GM18507 (cell line): ENCODE measurements around the gene CDH13.

Source experiments
- DNase-seq: peaks from one replicate; pipeline ENCODE4 v3.0.0; 2011; ENCODE audit warnings: low read depth; ENCODE audit not compliant: insufficient read length; ENCODE audit errors: extremely low spot score
- FAIRE-seq: peaks from 2 replicates; lab custom pipeline; 2011; peaks lifted over from hg19 to GRCh38; lab: Jason Lieb, UNC

Gene CDH13

DNA sequence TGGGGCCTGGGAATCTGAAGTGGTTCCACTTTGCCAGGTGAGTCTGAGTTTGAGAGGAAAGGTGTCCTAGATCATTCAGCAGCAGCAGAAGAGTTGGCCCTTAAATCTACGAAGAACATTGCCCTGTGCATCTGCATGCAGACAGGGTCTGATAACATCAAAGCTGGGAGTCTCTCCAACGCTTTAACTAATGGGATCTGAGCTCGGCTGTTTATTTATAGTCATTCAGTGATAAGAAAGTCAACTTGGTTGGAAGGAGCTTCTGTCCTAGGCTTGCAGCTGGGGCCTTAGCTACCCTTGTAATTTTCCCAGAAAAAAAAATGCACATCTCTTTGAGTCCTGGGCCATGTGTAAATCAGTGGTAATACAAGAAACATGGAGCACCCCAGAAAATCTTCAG, 763.0 kb downstream of the CDH13 start:
- DNase-seq (no peak), FAIRE-seq (no peak)

DNA sequence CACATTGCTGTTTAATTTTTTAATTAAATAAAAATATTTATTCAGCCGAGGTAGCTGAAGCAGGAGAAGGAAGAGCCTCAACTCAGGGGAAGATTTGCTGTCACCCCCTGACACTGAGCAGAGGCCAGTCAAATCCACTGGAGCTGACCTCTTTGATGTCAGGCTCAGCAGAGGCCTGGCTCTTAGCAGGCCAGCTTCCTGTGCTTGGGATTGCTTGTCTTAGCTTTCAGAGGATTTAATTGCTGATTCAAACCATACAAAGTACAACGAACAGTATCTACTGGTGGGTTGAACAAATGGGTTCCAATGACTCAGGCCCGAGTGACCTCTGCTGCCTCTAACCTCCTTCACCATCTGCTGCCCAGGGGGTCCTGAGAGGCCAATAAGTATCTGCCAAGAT, 764.0 kb downstream of the CDH13 start:
- DNase-seq (no peak), FAIRE-seq (no peak)

DNA sequence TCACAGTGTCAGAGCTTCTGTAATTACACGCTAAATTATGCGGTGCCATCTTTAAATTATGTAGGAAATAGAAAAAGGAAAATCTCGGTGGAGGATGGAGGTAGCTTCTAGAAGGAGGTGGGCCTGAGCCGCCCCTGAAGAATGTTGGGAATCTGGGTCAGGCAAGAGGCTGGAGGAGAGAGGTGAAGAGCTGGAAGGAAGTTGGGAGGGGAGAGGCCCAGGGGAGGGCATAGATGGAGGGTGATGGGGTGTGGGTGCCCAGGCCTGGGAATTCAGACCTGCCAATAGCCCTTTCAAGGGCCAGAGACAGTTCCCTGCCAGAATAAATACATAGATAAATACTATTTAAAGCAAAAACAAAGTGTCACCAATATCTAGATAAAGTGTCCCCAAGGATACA, 766.0 kb downstream of the CDH13 start:
- FAIRE-seq (no peak), DNase-seq (no peak)

DNA sequence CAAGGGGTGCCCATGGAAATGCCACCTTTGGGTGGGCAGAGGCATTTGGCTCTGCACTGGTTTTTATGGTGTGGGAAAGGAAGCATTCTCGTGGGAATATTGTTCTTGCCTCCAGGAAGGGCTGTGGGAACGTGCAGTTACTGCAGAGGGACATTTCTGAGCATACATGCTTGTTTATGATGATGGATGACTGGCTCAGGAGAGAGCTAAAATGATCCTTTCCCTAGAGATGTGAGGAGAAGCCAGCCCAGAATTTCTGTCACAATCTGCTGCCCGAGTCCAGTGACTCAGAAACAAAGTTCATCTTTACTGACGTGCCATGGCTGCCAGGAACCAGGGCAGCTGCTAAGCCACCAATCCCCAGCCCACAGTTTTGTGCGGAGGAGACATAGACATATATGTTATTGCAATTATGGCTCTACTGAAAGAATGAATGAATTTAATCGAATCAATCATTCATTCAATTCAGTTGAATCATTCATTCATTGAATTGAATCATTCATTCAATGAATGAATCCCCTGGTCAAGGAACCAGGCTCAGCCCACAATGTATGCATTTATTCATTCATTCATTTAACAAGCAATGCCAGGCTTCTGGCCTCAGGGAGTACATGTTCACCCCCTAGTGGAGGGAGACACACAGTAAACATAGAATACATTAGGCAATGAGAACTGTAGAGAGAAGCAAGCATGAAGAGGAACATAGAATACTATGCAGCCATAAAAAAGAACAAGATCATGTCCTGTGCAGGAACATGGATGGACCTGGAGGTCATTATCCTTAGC, 766.6 kb downstream of the CDH13 start:
- FAIRE-seq (no peak), DNase-seq (no peak)

DNA sequence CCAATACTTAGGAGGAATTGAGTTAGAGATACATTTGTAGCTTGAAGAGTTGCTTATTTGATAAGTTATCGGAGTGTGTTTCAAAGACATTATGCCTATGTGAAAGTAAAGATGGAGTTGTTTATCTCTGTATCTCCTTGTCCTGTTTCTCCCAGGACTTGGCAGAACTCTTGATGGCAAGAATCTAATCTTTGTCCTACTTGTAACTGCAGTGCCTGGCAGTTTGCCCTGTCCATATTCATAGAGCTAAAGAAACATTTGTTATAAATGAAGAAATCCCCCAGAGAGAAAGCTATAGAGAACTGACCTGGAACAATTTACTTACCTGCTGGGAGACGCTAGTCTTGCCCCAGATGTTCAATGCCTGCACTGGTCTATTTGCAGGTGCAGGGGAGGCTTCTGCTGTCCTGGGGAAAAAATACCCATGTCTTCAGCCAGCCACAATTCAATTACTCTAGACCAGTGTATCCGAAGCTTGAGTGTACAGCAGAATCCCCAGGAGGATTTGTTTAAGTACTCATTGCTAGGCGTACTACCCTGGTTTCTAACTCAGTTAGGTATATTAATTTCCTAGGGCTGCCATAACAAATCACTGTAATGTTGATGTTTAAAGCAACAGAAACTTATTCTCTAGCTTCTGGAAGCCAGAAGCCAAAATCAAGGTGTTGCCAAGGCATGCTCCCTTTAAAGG, 771.0 kb downstream of the CDH13 start:
- DNase-seq (no peak), FAIRE-seq (no peak)

DNA sequence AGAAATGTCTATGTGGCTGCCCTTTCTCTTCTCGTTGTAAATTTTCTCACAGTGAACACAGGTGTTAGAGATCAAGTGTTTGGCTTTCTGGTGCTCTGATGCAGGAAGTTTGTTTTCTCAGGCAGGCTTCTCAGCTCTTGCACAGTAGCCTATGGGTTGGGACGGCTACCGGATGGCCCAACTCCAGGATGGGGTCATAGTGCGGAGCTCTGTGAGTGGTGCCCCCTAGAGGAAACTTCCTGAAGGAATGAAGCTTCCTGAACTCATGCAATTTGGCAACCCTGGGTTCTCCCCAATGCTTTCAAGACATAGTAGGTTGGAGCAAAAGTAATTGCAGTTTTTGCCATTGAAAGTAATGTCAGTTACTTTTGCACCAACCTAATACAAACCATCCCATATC, 773.5 kb downstream of the CDH13 start:
- FAIRE-seq (no peak), DNase-seq (no peak)

DNA sequence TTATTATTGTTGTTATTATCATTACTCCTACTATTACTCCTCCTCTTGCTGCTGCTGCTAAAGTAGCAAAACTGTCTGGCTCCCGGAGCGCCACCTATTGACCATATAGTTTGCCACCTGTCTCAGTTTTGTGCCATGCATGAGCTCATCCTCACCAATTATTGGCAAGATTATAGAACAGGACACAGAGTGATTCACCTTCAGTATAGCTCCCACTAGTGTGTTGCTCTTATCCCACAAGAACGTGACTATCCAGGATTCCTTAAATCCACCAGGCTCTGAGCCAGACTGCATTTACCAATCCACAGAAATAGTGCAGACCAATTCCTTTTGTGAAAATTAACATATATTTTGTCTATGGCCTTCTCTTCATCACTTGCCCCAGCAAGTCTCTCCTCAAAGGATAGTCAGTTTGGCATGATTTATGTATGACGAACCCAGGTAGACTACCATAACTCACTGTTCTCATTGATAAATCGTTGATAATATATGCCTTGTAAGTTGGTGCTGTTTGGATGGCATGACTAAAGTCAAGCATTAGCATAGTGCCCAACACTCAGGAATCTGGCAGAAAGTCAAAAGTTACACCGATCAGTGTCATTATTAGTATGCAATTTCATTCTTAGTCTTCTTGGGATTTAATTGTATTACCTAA, 775.5 kb downstream of the CDH13 start:
- no peak for DNase-seq
- no peak for FAIRE-seq

DNA sequence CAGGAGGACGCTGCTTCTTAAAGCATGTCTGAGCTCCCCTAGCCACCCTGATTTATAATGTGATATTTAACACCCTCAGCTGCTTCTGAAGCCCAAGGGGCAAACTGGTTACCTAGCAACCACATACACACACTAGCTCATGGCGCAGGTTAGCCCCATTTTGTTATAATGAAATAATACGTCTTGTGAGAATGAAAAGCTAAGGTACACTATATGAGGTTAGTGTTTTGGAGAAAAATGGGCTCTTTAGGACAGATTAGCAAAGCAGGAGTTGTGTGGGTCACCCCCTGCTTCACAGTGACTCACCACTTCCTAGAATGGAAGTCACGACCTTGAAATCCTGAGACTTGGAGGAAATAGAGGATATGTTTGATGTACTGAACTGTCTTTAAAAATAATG, 776.2 kb downstream of the CDH13 start:
- DNase-seq (no peak), FAIRE-seq (no peak)

DNA sequence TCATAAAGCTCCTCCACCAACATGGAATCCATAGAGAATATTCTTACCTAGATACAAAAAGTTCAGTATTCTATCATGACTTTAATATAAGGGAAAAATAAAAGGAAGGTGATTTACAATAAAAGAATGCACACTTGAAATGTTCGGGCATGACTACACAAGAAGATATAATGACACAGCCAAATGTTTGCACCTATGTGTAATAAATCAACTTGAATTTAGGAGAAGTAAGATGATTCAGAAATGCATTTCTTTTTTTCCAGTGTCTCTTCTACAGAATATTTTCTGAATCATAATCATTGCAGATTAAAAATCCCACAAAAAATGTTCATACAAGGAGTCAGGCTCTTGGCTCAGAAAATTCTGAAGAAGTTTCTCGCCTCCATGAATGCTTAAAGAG, 777.0 kb downstream of the CDH13 start:
- FAIRE-seq (no peak), DNase-seq (no peak)

DNA sequence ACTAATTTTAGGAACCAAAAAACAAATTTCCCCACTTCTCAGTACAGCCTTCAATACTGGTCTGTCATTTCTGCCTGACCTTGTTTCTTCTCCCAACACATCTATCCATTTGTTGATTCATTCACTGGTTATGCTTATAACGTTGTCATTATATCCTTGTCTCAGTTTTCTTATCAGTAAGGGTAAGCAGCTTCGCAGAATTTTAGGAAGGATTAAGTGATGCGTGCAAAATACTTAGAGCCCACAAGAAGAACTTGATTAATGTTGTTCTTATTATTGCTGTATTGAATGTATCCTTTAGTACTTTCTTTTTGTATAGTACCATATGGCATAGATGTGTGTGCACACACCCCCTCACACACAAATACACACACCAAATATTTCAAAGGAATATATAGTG, 777.5 kb downstream of the CDH13 start:
- FAIRE-seq (no peak), DNase-seq (no peak)

DNA sequence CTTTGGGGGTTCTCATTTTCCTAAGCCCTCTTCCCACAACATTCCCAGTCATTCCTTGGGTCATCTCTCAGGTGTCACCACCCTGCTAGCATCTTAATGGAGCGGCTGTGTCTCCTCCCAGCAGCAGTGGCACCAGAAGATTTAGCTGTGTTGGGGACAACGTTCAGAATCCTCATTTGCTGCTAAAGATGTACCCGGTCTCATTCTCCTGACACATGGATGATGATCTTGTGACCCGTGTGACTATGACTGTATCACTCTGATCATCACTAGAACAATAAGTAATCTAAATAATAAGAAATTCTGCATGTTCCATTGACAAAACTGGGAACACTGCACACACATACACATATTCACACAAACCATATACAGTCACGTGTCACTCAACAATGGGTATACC, 781.2 kb downstream of the CDH13 start:
- FAIRE-seq: no peak
- no peak for DNase-seq

DNA sequence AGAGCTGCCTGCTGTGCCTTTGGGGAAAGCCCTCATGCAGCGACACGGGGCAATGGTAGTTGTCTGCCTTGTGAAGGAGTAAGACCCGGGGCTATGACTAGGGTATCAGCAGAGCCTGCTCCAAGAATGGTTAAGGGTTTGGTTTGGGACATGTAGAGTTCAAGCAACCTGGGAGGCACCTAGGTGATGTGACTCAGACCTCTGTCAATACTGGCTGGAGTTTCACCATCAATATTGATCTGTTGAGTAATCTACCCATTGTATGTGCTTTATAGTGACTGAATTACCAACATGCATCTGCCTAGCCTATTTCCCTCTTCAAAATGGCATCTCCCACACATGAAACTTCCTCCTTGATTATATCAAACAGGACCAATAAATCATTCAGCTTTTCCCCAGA, 782.6 kb downstream of the CDH13 start:
- no peak for DNase-seq
- FAIRE-seq: no peak

DNA sequence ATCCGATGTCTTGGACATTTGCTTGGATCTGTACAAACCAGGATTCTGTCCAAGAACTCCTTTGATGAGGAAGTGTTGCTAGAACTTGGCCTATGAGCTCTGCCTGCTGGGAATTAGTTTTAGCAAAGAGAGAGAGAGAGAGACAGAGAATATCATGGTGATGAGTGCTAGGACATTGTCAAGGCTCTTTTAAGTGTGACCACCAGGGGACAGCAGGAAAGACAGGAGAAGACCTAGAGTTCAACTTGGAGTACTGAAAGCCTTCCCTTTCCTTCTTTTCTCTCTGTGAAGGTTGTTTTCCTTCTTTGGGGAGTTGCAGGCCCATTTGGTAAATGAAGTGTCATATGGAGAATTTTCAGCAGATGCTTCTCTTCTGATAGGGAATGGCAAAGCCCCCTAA, 791.8 kb downstream of the CDH13 start:
- no peak for DNase-seq
- FAIRE-seq: no peak

DNA sequence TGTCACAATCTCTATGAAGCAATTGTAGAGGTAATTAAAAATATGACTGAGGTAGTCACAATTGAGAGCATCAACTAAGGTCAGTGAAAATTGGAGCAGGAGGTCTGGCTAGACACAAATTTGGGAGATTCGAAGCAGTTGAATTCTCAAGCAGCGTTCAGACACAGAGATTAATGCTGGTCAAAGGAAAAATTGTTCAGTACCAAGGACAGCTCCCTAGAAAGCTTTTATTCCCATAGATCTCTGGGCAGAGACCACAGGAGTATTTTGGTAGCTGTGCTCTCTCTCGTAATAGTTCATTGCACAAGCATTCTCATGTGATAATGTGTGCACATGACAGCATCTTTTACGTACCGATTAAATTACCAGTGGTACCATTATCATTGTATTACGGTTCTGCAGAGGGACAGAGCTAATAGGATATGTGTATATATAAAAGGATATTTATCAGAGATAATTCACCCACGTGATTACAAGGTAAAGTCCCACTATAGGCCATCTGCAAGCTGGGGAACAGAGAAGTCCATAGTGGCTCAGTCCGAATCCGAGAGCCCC, 793.5 kb downstream of the CDH13 start:
- DNase-seq (no peak), FAIRE-seq (no peak)

DNA sequence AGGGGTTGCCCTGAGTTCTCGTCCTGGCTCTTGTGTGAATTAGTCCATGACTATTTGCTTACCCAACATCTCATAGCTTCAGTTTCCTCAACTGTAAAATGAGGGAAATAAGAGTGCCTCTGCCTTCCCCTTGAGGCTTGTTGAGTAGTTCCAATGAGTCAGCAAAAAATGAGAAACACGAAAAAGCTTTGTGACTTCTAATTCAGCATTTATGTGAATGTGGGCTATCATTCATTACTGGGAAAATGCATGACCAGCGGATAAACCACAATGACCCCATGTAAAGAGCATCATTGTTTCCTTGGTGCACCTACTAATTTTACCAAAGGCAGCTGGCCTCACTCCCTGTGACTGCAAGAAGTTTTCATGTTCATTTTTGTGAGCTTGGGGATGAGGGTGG, 806.4 kb downstream of the CDH13 start:
- FAIRE-seq: no peak

DNA sequence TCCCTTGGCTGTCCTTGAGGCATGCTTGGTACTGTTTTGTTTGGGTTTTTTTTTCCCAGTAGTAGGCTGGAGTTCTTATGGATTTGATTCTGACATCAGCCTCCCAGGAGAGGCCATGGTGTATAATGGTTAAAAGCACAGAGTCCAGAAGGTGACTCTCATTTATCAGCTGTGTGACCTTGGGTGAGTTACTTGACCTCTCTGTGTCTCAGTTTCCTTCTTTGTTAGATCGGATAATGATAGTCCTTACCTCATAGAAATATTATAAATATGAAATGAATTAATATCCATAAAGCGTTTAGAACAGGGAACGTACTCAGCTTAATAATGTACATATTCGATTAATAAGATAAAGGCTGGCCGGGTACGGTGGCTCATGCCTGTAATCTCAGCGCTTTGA, 810.3 kb downstream of the CDH13 start:
- DNase-seq (no peak), FAIRE-seq (no peak)

More for the DNA sequence above, 806.4 kb downstream of the CDH13 start:
- DNase-seq: no peak

DNA sequence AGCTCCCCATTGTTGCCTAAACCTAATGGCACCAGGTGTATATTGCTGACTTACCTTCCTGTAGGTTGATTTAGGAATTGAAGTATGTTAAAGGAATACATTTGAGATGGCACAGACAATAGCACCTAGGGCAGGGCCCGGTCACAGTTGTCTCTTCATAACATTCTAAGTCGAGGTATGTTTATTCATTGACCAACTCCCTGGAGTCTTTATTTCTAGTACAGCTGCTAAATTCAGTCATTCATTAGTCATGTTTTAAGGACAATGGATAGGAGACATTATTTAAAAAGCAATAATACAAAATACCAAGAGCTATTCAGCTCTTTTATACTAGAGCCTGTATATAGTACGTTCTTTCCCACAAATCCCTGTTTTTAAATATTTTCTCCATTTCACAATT, 811.6 kb downstream of the CDH13 start:
- DNase-seq: no peak
- no peak for FAIRE-seq

DNA sequence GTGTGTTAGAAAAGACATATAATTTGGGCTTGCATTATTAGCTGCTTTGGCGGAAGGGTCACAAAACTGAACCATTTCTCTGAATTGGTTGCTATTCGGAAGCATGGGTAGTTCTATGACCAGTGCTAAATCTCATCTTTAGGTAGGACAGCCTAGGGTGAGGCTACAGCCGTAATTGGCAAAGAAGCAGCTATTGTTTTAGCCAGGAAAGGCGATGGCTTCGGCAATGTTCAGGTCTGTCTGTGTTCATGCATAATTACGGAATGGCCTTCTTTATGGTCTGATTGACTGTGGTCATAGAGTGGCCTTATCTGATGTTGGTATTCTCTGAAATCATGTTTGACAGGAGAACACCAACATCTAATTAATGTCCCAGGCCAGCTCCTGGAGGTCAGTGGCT, 812.6 kb downstream of the CDH13 start:
- no peak for FAIRE-seq

DNA sequence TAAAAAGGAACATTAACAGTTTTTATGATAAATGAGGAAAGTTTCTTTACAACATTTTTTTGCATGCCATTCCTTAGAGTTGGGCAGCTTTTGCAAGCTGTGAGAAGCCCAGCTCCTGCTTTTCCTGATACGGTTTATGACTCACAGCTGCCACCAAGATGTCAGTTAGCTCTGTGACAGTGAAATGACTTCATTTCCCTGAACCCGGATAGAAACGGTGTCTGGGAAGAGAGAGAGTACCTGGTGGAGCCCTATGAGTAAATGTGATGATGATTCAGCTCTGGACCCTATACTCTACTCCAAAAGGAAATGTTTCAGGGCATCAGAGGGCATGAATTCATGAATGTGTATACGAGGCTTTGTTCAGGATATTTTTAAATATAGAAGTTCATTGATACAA, 814.7 kb downstream of the CDH13 start:
- no peak for DNase-seq
- no peak for FAIRE-seq

More for the DNA sequence above, 812.6 kb downstream of the CDH13 start:
- DNase-seq: no peak

DNA sequence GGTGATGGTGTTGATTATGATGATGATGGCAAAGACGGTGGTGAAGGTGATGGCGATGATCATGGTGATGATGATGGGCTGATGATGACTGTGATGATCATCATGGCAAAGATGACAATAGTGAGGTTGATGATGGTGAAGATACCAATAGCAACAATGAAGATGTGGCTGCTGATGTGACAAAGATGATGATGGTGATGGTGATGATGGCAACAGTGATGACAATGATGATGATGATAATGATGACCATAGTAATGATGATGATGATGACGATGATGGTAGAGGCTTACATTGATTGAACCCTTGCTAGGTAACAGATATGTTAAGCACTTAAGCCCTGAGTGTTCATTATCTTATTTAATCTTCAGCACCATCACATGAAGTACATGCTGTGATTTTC, 817.2 kb downstream of the CDH13 start:
- DNase-seq: no peak
- no peak for FAIRE-seq

DNA sequence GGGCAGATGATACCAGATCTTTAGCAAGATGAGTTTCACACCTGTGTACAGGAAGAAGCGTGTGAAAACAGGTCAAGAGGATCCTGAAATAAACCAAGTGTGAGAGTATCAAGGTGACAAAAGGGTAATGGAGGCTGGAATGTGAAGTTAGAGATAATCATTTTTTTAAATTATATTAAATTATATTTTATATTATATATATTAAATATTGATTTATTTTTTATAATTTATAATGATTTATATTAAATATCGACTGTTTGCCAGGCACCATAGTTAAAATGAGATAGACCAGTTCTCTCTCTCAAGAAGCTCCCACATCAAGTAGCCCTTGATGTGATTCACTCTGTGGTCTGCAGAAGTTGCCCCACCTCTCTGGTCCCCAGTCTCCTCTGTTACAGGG, 820.8 kb downstream of the CDH13 start:
- DNase-seq: no peak
- FAIRE-seq: no peak
